GM06990 (cell line): ENCODE data around the gene PKP2.
A peak's percentile ranks its signal among the peaks of the same experiment; 100 is the strongest.

ENCODE experiments used
- DNase-seq: peaks from one replicate; pipeline ENCODE4 v3.0.0-alpha.2; 2011; ENCODE audit not compliant: insufficient read length; ENCODE audit errors: extremely low read depth
- H3K27me3 ChIP-seq: replicated peaks from 2 replicates; pipeline ENCODE4 v1.6.0; 2011; ENCODE audit warnings: low read length; ENCODE audit not compliant: control insufficient read depth, insufficient read depth
- H3K36me3 ChIP-seq: 2 replicates; pipeline ENCODE4 v1.5.1; 2011; ENCODE audit warnings: low read length; ENCODE audit not compliant: control insufficient read depth, insufficient read depth
- H3K4me3 ChIP-seq: replicated peaks from 2 replicates; pipeline ENCODE4 v1.5.1; 2011; ENCODE audit warnings: low read depth, mild to moderate bottlenecking, control low read depth, low read length
- CTCF ChIP-seq: IDR thresholded peaks from 2 replicates; pipeline ENCODE4 v1.5.1; 2011; ENCODE audit warnings: low read length, control low read depth, mild to moderate bottlenecking, inconsistent platforms; ENCODE audit not compliant: insufficient read depth, poor library complexity, severe bottlenecking

Gene PKP2

GRCh38 chr12:32756476-32757066 lies 140.0 kb downstream of the PKP2 start:
- TF ChIP-seq CTCF: no peak
- no peaks in the 10 kb centered on the region for H3K27me3 ChIP-seq
- no peak for DNase-seq
- no peak overlapping the region for H3K4me3 ChIP-seq
- peaks cover 2% of the 10 kb centered on the region for H3K36me3 ChIP-seq

GRCh38 chr12:32755654-32756475 lies 140.7 kb downstream of the PKP2 start, which contains the start of gene YARS2:
YARS2 (minus strand) TSS chr12:32755897; CDS start chr12:32755874, 23 bp downstream.
- Histone ChIP-seq H3K4me3 (peak within 1 kb of the TSS; percentile 100), H3K36me3 (peaks cover 3% of the 10 kb centered on the region), H3K27me3 (no peaks in the 10 kb centered on the region)
- peak; percentile 76 for DNase-seq
- peak; percentile 72 for TF ChIP-seq CTCF

DNA sequence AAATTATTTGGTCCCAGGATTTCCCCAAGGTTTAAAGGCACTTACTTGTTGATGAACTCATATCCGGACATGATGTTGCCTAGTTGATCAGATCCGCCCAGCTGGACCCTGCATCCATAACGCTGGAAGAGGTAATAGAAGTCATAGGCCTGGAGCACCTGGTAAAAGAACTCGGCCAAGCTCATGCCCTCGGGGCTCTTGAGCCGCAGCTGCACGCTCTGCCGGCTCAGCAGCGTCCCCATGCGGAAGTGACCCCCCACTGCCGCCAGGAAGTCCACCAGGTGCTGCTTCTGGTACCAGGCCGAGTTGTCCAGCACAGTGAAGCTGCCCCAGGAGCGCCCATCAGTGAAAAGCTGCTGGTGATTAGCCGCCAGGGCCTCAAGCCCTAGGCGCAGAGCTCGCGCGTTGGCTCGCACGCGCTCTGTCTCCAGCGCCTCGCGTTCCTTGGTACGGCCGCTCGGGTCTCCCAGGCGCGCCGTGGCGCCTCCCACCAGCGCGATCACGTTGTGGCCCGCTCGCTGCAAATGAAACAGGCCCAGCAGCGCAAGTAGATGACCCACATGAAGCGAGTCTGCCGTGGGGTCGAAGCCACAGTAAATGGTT lies 141.4 kb downstream of the PKP2 start:
- Histone ChIP-seq H3K4me3 (peak overlapping the region; percentile 100), H3K27me3 (no peaks in the 10 kb centered on the region), H3K36me3 (peaks cover 3% of the 10 kb centered on the region)
- TF ChIP-seq CTCF: peak; percentile 95
- peak; percentile 88 for DNase-seq

- H3K4me3 ChIP-seq: peak overlapping the region; percentile 100
- H3K36me3 ChIP-seq: peaks cover 5% of the 10 kb centered on the region
- TF ChIP-seq CTCF: no peak
- no peaks in the 10 kb centered on the region for H3K27me3 ChIP-seq
- DNase-seq: no peak
Measured at GRCh38 chr12:32754111-32754510, 142.5 kb downstream of the PKP2 start.

GRCh38 chr12:32753605-32754004 lies 143.0 kb downstream of the PKP2 start:
- H3K36me3 ChIP-seq: peaks cover 6% of the 10 kb centered on the region
- H3K27me3 ChIP-seq: no peaks in the 10 kb centered on the region
- no peak for TF ChIP-seq CTCF
- no peak for DNase-seq
- H3K4me3 ChIP-seq: peak overlapping the region; percentile 100
